Fibroblast of the aortic adventitia (primary cell): ENCODE results near the gene UBE2O. TPM values are rescaled to one million over a fixed set of nuclear protein-coding genes. Genes with fewer than 3 reads are reported as not detected.
A peak's percentile ranks its signal among the peaks of the same experiment; 100 is the strongest.

Experiments used
- DNase-seq: peaks from one replicate; pipeline ENCODE4 v3.0.0-alpha.2; 2010; ENCODE audit warnings: low read depth
- H3K4me3 ChIP-seq: 2 replicates; pipeline ENCODE4 v1.5.1; 2011; ENCODE audit warnings: low read depth, mild to moderate bottlenecking, control low read depth, low read length, moderate library complexity
- total RNA-seq: library from RNA; depleted of rRNA; stranded (reverse); fragments of >200 nt; gene quantifications from 2 replicates; pipeline ENCODE4 v1.2.3, GENCODE V29; 2012; ENCODE audit warnings: low replicate concordance
- TF ChIP-seq, protein P1 (sequence below): IDR thresholded peaks from 2 replicates; pipeline ENCODE4 v1.5.1; 2011; ENCODE audit warnings: mild to moderate bottlenecking, low read length, control low read depth, inconsistent platforms; ENCODE audit not compliant: insufficient read depth

Gene UBE2O
- total RNA-seq, 1 donor, result 16.3 TPM

DNA sequence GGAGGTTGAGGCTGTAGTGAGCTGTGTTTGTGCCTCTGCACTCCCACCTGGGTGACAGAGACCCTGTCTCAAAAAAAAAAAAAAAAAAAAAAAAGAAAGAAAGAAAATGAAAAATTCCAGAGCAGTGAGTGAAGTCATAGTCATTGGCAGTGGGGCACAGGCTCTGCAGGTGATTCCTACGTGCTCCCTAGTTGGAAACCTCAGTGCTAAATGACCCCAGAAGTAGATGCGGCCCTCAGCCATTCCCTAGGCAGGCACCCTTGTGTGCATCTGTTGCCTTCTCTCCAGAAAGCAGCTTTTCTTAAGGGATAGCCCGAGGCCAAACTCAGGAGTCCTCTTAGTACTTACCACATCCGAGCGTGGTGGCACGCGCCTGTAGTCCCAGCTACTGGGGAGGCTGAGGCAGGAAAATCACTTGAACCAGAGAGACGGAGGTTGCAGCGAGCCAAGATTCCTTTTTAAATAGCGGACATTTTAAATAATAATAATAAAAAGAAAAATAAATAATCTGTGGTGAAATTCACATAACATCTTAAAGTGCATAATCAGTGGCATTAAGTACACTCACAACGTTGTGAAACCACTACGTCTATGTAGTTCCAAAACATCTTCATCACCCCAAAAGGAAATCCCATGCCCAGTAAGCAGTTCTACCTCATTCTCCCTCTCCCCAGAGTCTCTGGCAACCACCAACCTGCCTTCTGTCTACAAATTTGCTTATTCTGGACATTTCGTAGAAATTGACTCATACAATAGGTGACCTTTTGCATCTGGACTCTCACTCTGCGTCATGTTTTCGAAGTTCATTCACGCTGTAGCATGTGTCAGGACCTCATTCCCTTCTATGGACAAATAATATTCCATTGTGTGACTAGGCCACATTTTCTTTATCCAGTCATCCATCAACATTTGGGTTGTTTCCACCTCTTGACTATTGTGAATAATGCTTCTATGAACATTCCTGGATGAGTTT, 81.0 kb downstream of the UBE2O start:
- DNase-seq, result peak; percentile 99
- H3K4me3 ChIP-seq, result no peak overlapping the region
- TF ChIP-seq, protein P1, sequence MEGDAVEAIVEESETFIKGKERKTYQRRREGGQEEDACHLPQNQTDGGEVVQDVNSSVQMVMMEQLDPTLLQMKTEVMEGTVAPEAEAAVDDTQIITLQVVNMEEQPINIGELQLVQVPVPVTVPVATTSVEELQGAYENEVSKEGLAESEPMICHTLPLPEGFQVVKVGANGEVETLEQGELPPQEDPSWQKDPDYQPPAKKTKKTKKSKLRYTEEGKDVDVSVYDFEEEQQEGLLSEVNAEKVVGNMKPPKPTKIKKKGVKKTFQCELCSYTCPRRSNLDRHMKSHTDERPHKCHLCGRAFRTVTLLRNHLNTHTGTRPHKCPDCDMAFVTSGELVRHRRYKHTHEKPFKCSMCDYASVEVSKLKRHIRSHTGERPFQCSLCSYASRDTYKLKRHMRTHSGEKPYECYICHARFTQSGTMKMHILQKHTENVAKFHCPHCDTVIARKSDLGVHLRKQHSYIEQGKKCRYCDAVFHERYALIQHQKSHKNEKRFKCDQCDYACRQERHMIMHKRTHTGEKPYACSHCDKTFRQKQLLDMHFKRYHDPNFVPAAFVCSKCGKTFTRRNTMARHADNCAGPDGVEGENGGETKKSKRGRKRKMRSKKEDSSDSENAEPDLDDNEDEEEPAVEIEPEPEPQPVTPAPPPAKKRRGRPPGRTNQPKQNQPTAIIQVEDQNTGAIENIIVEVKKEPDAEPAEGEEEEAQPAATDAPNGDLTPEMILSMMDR, result no peak

DNA sequence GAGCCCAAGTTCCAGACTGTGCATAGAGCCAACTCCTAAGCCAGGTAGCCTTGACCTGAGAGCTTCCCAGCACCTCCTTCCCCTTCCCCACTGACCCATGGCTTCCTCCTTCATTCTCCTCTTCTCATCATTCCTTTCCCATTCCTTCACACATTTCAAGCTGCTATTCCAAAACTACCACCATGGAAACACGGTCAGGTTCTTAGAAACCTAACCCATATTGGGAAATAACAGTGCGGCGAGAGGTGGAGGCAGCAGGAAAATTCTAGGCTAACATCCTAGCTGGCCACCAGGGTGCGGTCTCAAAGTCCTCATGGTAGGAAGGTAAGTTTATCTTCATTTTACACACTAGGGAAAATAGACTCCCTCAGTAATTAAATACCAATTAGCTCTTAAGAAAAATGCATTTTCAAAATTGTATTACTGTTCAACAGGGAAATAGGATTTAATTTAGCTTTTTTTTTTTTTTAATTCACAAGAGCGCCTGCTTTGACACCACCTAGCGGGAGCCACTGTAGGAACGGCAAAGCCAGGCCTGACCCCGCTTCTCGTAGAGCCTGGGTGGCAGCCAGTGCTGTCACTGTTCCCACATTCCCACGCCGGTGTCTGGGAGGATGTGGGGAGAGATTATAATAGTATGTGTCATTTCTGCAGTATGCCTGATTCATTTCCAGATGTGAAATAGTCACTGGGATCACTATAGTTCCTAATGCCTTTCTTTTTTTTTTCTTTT, 82.5 kb downstream of the UBE2O start:
- TF ChIP-seq, protein P1, result peak; percentile 54
- DNase-seq, result peak; percentile 97
- H3K4me3 ChIP-seq, result no peak overlapping the region

DNA sequence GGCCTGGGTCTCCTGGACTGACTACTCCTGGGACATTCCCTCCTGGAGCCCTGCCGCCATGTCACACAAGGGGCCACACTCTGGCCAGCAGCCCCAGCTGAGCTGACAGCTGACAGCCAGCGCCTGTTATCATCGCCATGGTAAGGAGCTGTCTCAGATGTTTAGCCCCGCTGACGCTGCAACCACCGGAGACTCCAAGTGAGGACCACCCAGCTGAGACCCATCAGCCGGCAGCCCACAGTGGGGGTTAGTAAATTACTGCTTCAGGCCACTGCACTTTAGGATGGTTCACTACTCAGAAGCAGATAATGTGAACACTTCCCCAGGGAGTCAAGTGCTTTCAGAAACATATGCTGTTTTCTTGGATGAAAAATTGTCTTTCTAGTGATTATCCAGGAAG, 83.1 kb downstream of the UBE2O start:
- TF ChIP-seq, protein P1, result no peak
- DNase-seq, result no peak
- H3K4me3 ChIP-seq, result no peak overlapping the region

DNA sequence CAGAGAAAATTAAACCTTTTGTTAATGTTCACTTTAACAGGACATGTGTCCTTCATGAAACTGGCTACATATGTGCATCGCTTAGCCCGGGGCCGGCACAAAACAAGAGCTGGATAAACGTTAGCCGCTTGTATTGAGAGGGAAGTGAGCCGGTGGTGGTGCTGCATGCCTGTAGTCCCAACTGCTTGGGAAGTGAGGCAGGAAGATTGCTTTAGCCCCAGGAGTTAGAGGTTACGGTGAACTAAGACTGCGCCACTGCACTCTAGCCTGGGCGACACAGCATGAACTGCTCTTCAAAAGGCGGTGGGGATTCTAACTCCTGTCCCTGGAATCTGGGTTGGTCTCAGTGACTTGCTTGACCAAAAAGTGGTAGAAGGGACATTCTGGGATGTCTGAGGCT, 83.6 kb downstream of the UBE2O start:
- H3K4me3 ChIP-seq, result no peak overlapping the region
- no peak for DNase-seq
- TF ChIP-seq, protein P1, result no peak

DNA sequence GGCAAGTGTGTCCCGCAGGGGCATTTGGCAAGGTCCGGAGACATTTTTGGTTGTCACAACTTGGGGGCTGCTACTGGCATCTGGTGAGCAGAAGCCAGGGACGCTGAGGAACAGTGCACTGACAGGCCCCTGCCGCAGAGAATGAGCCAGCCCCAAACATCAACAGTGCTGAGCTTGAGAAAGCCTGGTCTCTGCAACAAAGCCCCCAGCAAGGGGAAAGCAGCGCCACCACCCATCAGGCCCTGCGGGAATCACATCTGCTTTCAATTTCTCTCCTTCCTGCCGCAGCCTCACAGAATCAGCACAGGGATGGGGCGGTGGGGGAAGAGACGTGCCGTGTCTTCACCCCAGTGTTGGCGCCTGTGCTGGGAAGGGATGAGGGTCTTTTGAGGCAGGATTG, 84.4 kb downstream of the UBE2O start:
- DNase-seq, result no peak
- H3K4me3 ChIP-seq, result no peak overlapping the region
- TF ChIP-seq, protein P1, result no peak

DNA sequence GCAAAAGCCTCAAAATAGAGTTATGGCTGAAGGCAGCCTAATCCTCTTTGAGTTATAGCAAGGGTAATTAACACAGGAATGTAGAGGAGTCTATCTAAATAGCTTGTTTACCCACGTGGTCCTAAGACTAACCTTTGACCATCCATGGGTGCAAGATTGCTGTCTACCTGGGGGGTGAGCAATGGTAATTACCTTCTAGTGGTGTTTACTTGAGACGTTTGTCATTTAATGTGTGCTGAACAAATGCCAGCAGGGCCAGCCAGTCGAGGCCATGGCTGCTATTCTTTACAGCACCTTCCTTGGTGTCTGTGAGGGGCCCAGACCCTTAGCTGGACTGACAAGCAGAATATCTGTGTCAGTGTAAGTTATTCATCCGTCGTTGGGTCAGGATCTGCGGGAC, 85.3 kb downstream of the UBE2O start:
- TF ChIP-seq, protein P1, result no peak
- DNase-seq, result no peak
- no peak overlapping the region for H3K4me3 ChIP-seq
